Germinal center (tissue), 1 donor: ENCODE data around the gene ZNF407.

ENCODE experiments used
- DNase-seq: peaks from one replicate; pipeline ENCODE4 v3.0.0; 2012; ENCODE audit warnings: mixed read lengths, low spot score

ZNF407 gene

DNA sequence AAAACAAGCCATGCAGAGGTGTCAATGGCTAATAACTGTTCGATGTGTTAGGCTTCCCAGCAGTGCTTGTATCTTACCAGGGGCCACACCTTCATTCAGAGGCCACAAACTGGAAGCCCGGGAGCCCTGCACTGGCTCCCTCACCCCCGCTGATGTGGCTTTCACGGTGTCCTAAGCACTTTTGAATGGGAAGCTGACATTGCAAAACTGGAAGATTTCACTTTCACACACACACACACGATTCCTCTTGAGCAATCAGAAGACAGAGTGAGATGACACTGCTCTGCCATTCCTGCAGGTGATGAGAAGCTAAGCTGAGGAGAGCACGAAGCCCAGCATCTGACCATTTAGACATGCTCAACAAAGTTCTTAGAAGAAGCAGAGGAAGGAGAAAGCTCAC is 8.6 kb upstream of the ZNF407 start:
- no peak for DNase-seq

DNA sequence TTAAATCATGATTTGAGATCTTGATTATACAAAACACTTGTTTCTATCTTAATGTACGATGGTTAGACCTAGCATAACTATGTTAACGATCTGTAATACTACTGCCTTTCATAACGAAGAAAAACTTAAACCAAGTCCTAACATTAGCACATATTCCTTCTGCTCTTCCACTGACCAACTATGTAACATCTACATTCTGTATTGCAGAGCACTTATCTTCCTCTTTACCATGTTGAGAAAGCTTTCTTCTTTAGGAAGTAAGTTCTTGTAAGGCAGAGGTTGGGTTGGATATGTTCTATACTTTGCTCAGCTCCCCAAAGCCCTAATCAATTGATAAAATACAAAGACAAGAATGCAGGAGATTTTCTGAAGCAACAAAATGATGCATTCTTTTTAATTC is 7.9 kb upstream of the ZNF407 start:
- no peak for DNase-seq

DNA sequence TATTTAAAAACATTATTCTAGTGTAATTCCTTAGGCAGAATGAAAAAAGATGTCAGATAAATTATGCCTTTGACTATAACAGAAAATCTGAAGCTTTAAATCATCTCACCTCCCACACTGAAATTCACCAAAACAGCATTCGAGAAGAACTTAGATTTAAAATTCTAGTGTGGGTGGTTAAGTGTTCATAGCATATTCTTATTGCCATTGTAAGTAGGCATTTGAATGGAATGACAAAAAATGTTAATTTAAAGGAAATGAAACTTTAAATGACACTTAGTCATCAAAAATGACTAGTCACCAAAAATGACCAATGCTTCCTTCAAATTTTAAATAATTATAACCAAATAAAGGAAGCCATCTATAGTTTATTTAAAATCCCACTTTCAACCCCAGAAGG is 7.0 kb upstream of the ZNF407 start:
- no peak for DNase-seq

DNA sequence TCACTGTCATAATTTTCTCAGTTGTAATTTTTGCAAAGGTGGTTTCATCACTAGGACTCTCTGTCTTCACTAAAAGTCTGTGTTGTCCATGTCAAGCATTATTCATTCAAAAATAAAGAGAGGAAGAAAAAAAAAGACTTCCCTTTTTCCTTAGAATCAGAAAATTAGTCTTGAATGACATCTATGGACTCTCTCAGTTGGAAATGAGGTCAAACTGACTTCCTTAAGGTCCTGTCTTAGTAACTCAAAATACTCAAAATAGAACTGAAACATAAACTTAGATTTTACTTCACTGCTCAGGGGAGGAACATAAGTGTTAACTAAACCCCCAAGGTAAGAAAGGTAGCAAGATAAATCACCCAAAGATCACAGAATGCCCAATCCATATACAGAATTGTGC is 2.2 kb upstream of the ZNF407 start:
- DNase-seq, result no peak

DNA sequence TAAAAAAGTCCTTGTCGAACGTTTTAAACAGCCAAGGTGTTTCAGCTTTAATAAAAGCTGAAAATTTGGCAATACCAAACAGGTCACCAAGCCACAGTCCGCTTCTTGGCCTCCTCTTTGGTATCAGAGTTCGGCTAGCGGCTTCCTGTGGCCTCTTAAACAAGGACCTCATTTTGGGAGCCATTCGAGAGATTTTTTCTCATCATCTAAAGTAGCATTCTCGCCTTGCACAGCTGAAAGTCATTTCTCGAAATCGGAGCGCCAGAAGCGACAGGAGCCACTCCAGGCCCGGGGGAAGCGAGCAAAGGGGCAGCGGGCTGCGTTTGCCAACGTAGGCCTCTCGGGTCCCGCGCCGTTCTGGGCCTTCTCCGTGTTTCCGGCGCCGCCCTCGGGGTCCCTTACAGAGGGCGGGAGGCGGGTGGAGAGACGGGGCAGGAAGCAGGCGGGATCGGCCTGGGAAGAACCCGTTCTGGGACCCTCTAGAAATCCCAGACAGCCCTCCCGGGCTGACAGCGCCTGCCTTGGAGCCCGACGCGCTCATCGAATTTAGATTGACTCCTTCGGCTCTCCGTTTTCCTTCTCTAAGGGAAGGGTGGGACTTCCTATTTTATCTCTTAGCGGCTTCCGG is 522 bp upstream of the ZNF407 start:
- DNase-seq, result peak; percentile 54

DNA sequence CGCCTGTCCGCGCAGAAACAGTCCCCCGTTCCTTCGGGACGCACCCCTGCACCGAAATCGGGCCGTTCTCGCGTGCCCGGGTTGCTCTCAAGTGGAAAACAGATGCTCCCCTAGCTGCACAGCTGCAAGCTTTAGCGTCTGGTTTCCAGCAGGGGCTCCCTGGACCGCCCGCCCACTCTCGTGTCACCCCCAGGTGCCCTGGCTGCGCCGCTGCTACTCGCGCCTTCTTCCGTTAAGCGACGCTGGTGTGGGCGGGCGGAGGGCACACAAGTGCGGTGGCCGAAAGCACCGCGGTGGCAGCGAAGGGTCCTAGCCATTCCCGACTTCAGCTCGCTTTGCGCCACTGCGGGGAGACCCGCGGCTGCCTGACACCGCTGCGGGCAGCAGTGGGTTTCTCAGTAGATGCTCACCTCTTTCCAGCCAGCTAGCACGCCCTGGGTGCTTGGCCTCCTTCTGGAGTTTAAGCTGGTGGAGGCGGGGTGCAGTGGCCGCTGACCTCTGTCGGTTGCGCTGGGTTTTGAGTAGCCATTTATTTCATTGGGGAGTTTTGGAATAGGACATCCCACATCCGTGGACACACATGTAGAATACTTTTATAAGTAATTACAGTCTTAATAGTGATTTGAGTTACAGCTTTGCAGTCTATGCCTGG is 806 bp downstream of the ZNF407 start:
- peak; percentile 71 for DNase-seq

DNA sequence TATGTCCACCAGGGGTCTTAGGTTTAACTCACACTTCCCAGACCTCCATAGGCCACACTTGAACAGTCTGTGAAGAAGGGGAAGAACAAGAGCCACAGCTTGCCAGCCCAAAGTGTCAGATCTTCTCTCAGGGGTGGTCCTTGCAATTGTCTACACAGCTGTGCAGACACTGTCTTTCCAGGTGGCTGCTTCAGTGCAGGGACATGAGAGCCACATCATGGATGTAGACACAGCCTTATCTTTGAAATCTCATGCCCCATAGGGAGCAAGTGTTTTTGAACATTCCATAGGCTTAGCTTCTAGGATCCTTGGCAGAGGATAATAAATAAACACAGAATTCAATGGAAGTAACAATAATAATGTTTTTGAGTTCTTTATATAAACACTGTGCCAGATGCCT is 6.7 kb downstream of the ZNF407 start:
- no peak for DNase-seq

DNA sequence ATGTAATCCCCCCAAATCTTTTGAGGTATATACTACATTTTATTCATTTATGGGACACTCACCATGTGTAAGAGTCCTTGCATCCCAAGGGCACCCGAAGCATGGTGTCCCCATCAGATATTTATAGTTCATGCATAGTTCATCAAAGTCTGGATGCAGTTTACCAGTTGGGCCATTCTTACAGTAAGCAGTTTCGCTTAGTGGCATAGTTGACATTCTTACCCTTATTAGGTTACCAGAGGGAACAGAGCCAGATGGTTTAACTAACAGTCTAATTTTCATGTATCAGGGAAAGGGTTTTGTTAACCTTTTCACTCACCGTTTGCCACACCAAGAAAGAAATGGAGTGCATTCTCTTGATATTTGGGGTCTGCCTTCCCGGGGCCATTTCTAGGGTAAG is 7.1 kb downstream of the ZNF407 start:
- no peak for DNase-seq

DNA sequence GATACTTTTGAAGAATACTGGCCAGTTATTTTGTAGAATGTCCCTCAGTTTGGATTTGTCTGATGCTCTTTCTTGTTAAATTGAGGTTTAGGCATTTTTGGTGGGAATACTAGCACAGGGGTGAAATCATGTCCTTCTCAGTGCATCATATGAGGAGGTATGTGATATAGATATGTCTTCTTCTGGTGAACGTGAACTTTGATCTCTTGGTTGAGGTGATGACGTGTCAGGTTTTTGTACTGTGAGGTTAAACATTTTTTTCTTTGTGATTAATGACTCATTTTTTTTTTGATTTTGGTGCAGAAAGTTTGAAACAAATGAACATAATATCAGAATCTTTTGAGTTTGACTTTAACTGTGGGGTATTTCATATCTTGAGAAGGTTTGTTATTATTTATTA is 11.0 kb downstream of the ZNF407 start:
- no peak for DNase-seq

DNA sequence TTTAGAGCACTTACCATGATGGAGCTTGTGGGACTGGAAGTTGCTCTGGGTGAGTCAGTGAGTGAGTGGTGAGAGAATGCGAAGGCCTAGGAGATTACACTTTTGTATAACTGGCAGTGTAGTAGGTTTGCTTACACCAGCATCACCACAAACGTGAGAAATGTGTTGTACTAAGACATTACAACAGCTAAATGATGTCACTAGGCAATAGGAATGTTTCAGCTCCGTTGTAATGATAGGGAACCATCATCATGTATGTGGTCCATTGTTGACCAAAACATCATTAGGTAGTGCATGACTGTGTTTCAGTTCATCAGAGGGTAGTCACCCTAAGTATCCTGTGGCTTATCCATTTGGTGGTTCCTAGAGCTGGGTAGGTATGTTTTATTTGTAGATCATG is 11.9 kb downstream of the ZNF407 start:
- no peak for DNase-seq

DNA sequence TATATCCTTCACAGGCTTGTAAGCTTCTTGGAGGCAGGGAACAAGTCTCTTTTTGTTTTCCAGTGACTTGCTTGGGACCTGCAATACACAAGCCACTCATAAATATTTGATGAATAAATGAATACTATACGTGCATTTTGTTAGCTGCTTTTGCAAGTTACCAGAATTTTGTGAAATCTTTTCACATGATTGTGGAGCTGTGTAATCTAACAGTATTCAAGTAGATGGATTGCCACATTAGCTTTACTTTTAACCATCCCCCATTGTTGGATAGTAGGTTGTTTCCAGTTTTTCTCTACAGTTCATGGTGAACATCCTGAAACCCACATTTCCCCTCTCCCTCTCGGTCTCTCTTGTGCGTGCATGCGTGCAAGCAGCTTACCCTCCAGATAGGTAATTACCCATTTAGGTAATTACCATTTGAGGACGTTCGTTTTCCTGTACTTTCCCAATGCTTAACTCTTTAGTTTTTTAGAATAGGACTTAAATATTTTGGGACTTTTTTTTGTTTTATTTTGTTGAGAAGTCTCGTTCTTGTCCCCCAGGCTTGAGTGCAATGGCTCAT is 12.5 kb downstream of the ZNF407 start:
- DNase-seq, result no peak

DNA sequence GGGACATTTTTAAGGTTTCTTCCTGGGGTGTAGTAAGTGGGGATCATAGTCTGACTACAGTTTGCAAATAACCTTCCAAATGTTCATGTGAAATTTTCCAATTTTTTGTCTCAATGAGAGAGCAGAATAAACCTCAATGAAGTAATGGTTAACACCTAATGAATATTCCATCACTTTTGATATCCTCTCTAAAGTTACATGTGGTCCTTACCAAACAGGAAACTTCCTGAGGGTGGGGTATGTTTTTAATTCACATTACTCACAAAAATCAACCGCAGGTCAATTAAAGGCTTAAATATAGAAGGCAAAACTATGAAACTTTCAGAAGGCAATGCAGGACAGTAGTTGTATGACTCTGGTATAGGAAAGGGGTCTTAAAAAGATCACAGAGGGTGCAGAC is 13.2 kb downstream of the ZNF407 start:
- DNase-seq, result no peak

DNA sequence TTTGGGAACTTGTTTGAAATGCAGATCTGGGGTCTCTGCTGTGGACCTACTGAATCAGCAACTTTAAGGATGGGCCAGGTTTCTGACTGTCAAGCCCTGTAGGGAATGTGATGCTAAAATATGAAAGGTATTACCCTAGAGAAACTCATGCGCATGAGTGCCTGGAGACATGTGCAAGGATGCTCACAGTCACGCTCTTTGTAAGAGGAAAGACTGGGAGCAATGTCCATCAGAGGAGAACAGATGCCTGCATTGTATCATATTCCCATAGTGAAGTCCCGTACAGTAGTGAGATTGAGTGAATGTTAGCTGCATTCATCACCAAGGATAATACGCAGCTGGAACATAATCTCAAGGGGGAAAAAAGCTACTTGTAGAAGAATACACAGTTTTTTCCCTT is 14.1 kb downstream of the ZNF407 start:
- no peak for DNase-seq

DNA sequence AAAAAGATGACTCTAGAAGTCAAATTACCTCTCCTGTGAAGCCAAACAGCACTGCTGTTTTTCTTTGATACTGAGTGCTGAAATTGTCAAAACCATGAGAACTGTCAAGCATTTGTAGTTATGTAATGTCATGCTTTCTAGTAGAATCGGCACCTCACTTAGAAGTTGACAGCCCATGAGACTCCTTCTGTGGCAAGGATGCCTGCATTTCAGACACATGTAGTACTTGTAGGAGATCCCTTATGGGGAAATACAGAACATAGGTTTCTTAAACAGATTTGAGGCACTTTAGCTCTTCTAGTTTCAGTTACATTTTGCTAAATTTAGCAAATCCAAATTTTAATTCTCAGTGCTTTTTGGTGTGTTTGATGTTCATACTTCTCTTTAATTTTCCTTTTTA is 15.7 kb downstream of the ZNF407 start:
- DNase-seq, result no peak

DNA sequence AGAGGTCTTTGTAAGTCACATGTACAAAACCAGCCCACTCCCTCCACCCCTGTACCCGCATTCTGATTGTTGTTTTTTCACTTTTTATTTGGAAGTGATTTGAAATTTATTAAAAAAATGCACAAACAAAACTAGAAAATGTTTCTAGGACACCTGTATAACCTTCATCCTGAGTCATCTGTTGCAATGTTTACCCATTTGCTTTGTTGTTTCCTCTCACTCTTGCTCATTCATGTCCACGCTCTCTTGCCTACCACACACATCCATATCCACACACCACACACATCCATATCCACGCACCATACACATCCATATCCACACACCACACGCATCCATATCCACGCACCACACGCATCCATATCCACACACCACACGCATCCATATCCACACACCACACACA is 18.8 kb downstream of the ZNF407 start:
- DNase-seq, result no peak

DNA sequence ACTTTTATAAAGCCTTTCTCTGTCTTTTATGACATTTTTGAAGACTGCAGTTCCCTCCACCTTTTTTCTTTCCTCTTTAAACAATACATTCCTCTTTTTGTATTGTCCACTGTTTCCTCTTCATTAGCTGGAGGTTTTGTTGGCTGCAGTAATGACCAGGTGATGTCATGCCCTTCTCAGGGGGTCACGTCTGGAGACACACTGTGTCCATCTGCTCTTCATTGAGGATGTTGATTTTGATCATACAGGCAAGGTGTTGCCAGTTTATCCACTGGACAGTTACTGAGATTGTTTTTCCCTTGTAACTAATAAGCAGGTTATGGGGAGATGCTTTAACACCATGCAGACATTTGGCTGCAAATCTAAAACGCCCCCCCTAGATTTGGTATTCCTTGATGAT is 19.8 kb downstream of the ZNF407 start:
- no peak for DNase-seq

DNA sequence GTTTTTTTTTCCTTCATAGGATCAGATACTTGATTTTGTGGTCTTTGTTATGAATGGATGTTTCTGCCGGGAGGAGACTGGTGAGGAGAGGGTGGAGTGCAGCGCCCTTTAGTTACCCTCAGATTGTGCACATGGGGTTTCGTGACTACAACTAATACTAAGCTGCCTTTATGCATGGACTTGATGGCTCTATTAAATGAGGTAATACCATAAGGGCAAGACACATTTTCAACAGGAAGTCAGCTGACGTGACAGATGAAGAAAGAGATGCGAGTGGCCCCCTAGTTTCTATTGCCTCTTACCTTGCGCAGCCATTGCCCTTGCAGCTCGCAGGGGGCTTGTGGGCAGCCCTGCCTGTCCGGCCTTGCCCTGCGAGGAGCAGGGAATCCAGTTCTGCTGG is 24.4 kb downstream of the ZNF407 start:
- DNase-seq, result no peak

DNA sequence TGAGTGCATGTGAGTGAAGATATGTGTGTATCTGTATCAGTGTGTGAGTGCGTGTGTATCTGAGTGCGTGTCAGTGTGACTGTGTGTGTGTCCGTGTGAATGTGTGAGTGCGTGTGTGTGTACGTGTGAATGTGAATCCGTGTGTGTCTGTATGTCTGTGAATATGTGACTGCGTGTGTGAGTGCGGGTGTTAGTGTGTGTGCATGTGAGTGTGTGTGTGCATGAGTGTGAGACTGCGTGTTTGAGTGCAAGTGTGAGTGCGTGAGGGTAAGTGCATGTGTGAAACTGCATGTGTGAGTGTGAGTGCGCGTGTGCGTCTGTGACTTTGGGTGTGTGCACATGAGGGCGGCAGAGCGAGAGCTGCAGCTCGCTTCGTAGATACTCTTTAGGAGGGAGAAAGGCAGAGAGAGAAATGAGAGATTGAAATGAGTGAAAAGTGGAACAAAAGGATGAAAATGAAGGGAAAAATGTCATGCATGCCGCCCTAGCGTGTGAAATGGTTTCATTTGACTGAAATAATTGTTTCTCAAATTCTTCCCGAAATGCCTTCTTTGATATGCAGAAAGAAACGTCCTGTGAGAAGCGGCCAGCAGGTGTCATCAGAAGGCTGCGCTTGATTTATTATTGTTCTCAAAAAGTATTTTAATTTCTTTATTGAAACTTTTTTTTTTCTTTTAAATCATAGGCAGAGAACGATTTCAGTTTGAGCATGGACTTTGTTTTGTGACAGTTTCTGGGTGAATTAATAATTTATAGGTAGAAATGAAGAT is 25.6 kb downstream of the ZNF407 start:
- no peak for DNase-seq

DNA sequence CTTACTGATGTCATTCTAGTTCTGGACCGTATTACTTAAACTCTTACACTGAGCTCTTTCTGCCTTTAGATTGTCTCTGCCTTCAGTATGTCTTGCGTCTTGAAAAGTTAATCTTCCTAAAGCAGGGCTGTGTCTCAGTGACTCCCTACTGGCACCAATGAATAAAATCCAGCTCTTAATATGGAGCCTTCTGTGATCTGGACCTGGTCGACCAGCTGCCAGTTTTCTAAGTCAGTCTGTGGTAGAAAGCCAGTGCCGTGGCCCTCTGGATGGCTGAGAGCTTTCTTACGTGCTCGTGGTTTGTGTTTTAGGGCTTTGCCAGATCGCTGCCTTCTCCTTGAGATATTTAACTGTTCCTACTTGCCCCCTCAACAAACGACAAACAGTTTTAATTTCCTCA is 26.8 kb downstream of the ZNF407 start:
- no peak for DNase-seq

DNA sequence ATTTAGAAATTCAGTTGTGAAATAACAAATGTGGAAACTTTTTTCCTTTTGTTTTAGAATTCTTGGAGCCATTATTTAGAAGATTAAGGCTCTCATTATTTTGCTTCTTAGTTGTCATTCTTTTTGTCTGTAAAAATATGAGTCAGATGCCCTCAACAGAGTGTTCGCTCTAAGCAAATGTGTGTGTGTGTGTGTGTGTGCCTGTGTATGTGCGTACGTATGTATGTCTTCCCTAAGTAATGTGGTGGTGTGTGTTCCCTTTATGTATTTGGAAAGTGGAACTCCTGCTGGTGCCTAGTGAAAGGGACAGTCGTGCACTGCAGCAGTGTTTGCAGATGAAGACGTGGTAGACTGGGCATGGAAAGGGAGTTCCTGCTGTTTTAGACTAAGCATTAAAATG is 27.5 kb downstream of the ZNF407 start:
- DNase-seq, result no peak

DNA sequence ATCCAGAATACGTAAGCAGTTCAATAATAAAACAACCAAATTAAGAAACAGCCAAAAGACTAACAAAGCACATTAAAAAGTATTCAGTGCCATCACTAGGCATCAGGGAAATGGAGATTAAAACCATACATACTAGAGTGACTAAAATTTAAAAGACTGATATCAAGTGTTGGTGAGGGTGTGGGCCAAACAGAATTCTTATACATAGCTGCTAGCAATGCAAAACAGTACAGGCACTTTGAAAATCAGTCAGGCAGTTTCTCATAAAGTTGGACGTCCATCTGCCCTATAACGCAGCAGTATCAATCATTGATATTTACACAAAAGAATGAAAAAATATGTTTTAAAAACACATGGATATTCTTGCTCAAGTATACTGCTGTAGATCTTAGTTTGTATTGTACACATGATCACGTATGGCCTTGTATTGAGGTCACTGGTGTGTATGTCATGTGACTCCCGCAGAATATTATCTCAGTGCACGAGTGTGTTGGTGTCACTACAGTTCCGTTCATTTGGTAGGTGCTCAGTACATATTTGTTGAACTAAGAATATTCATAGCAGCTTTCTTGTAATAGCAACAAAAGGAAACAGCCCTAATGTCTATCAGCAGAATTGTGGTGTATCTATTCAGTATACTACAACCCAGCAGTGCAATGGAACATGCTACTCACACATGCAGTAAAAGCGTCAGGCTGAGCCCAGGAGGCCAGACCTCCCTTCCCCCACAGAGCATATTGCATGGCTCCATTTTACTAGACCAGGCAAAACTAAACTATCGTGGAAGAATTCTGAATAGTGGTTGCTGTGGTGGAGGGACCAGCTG is 28.6 kb downstream of the ZNF407 start:
- no peak for DNase-seq

DNA sequence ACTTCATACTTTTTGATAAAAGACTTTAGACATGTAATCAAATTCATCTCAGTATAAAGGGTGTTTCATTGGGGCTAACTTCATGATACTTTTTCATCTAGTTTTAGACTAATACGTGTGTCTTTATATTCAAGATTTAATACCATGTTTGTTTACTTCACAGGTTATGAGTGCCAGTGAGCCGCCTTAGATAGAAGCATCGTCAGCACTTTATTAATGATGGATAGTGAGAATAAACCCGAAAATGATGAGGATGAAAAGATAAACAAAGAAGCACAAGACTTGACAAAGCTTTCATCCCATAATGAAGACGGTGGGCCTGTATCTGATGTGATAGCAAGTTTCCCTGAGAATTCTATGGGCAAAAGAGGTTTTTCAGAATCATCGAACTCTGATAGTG is 33.1 kb downstream of the ZNF407 start:
- DNase-seq, result no peak
